D341Med (cell line): Measurements from ENCODE around the gene TPST1.
A peak's percentile ranks its signal among the peaks of the same experiment; 100 is the strongest.
"Not testable (repeated sequence)": the region's sequence is repeated elsewhere in the genome, so short reads cannot be mapped to it uniquely, and the experiment has no call there.

Experiments
- DNase-seq: peaks from one replicate; pipeline ENCODE4 v3.0.0; 2012; ENCODE audit warnings: low spot score

The TPST1 gene

GRCh38 chr7:66204822-66205740, at the start of gene TPST1:
TPST1 (plus strand) TSS chr7:66205334; CDS start chr7:66240426, 35,092 bp downstream.
- DNase-seq: peak; percentile 100

- not testable (repeated sequence) for DNase-seq
Observed at GRCh38 chr7:66156035-66156434, 49.1 kb upstream of the TPST1 start.

- no peak for DNase-seq
Observed at GRCh38 chr7:66157060-66157459, 48.1 kb upstream of the TPST1 start.

- DNase-seq: no peak
Observed at GRCh38 chr7:66162622-66163021, 42.5 kb upstream of the TPST1 start.

GRCh38 chr7:66163186-66163610, 41.9 kb upstream of the TPST1 start:
- no peak for DNase-seq

GRCh38 chr7:66164356-66164755, 40.8 kb upstream of the TPST1 start:
- DNase-seq: no peak

- no peak for DNase-seq
Observed at GRCh38 chr7:66167773-66168387, 37.3 kb upstream of the TPST1 start.

GRCh38 chr7:66169616-66170015, 35.5 kb upstream of the TPST1 start:
- no peak for DNase-seq

- DNase-seq: no peak
Observed at GRCh38 chr7:66170309-66171231, 34.6 kb upstream of the TPST1 start.

GRCh38 chr7:66172536-66173401, 32.4 kb upstream of the TPST1 start:
- not testable (repeated sequence) for DNase-seq

- DNase-seq: no peak
Observed at GRCh38 chr7:66173856-66174255, 31.3 kb upstream of the TPST1 start.

GRCh38 chr7:66175006-66175405, 30.1 kb upstream of the TPST1 start:
- not testable (repeated sequence) for DNase-seq

- no peak for DNase-seq
Observed at GRCh38 chr7:66176914-66177313, 28.2 kb upstream of the TPST1 start.

GRCh38 chr7:66178258-66178657, 26.9 kb upstream of the TPST1 start:
- DNase-seq: no peak

GRCh38 chr7:66181329-66181728, 23.8 kb upstream of the TPST1 start:
- DNase-seq: no peak

GRCh38 chr7:66181845-66182244, 23.3 kb upstream of the TPST1 start:
- no peak for DNase-seq

GRCh38 chr7:66182920-66183319, 22.2 kb upstream of the TPST1 start:
- no peak for DNase-seq

- DNase-seq: no peak
Observed at GRCh38 chr7:66183700-66184099, 21.4 kb upstream of the TPST1 start.

- DNase-seq: no peak
Observed at GRCh38 chr7:66185680-66186187, 19.4 kb upstream of the TPST1 start.

GRCh38 chr7:66186991-66187390, 18.1 kb upstream of the TPST1 start:
- DNase-seq: no peak

GRCh38 chr7:66187905-66188304, 17.2 kb upstream of the TPST1 start:
- DNase-seq: no peak
